ENCODE measurements around the gene EPB41L2.

Gene EPB41L2

DNA sequence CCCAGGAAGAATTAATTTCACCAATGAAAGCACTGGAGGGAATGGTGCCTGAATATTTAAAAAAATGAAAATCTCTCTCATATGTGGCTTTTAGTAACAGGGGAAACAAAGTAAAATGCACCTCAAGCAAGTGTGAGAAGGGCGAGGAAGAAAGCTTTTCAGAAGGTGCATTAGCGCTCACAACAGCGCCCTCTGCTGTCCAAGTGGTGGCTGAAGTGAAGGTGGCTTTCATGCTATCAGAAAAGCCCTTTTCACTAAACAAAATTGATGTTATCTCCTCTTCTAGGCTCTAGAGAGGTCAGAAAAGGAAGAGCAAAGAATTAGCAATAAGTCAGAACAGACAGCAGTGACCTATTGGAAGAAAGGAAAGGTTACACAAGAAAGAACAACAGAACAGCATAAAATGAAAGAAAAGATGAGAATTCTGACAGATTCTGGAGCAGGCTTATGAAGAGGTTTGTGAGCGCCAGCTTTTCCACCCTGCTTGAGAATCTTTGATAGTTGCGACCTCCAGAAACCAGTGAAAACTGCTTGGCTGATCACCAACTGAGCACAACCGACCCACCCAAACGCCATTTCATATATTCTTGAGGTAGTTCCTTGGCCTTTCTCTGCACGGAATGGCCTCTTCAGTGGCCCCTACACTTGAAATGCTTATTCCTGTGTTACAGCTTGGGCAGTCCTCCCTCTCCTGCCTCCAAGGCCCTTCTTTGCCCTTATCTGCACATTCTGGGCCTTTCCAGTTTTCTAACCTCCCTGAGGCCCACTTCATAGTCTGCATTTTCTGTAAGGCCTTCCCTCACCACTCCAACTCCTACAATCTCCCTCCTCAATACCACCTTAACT lies 190.6 kb downstream of the EPB41L2 start:
- H3K27me3 ChIP-seq (ENCODE audit: control insufficient read depth, insufficient read depth, low read length): no peaks in the 10 kb centered on the region
- H3K4me1 ChIP-seq (ENCODE audit: control insufficient read depth, low read depth, low read length): peaks cover 15% of the 10 kb centered on the region
- no peaks in the 10 kb centered on the region for H3K36me3 ChIP-seq (ENCODE audit: control insufficient read depth, low read depth, low read length)
- no peak overlapping the region for H3K27ac ChIP-seq (ENCODE audit: low read length)
- H3K9me3 ChIP-seq (ENCODE audit: control insufficient read depth, low read depth, low read length): no peaks in the 10 kb centered on the region
- no peak overlapping the region for H3K9ac ChIP-seq (ENCODE audit: low read length)
- H3K4me3 ChIP-seq (ENCODE audit: low read length): no peak overlapping the region

- Histone ChIP-seq H3K36me3 (ENCODE audit: control insufficient read depth, low read depth, low read length) (no peaks in the 10 kb centered on the region), H3K4me3 (ENCODE audit: low read length) (no peak overlapping the region), H3K9ac (ENCODE audit: low read length) (no peak overlapping the region), H3K4me1 (ENCODE audit: control insufficient read depth, low read depth, low read length) (peaks cover 15% of the 10 kb centered on the region), H3K27ac (ENCODE audit: low read length) (no peak overlapping the region), H3K27me3 (ENCODE audit: control insufficient read depth, insufficient read depth, low read length) (no peaks in the 10 kb centered on the region), H3K9me3 (ENCODE audit: control insufficient read depth, low read depth, low read length) (no peaks in the 10 kb centered on the region)
Observed at GRCh38 chr6:130870179-130870880, 192.7 kb downstream of the EPB41L2 start.

DNA sequence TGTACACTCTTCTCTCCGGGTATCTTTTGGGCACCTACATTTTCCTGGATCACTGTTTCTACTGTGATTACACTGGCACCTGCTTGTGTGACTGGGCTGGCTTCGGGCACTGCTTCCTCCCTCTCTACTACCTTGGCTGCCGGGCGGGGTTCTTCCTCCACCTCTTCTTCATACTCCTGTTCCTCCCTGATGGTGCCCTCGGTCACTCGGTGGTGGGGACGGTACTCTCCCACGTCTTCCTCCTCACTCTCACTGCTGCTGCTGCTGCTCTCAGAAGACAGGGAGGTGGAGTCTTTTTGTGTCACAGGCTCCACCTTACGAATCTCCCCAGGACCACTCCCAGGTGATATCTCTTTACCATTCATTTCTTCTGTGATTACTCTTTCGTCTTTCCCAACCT lies 193.4 kb downstream of the EPB41L2 start:
- Histone ChIP-seq H3K9me3 (ENCODE audit: control insufficient read depth, low read depth, low read length) (no peaks in the 10 kb centered on the region), H3K36me3 (ENCODE audit: control insufficient read depth, low read depth, low read length) (no peaks in the 10 kb centered on the region), H3K27me3 (ENCODE audit: control insufficient read depth, insufficient read depth, low read length) (no peaks in the 10 kb centered on the region), H3K4me1 (ENCODE audit: control insufficient read depth, low read depth, low read length) (peaks cover 15% of the 10 kb centered on the region), H3K4me3 (ENCODE audit: low read length) (no peak overlapping the region), H3K9ac (ENCODE audit: low read length) (no peak overlapping the region), H3K27ac (ENCODE audit: low read length) (no peak overlapping the region)

DNA sequence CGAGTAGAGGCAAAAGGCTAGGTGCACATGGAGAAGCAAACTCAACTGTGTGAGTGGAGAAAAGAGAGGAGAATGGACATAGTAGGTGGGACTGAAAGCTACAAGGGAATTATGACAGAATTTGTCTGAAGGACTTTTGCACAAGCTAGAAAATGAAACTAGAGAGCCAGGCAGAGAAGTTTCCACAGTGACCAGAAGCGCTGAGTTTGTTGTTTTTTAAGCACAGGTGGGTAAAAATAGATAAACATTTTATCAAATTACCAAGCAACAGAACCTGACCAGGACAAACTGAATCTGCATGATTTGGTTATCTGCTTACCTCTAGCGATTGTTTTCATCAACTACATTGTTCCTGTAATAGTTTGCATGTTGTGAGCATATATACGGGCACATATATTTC lies 197.3 kb downstream of the EPB41L2 start:
- Histone ChIP-seq H3K4me3 (ENCODE audit: low read length) (no peak overlapping the region), H3K36me3 (ENCODE audit: control insufficient read depth, low read depth, low read length) (no peaks in the 10 kb centered on the region), H3K4me1 (ENCODE audit: control insufficient read depth, low read depth, low read length) (peaks cover 12% of the 10 kb centered on the region), H3K27ac (ENCODE audit: low read length) (no peak overlapping the region), H3K9me3 (ENCODE audit: control insufficient read depth, low read depth, low read length) (no peaks in the 10 kb centered on the region), H3K9ac (ENCODE audit: low read length) (no peak overlapping the region), H3K27me3 (ENCODE audit: control insufficient read depth, insufficient read depth, low read length) (no peaks in the 10 kb centered on the region)

DNA sequence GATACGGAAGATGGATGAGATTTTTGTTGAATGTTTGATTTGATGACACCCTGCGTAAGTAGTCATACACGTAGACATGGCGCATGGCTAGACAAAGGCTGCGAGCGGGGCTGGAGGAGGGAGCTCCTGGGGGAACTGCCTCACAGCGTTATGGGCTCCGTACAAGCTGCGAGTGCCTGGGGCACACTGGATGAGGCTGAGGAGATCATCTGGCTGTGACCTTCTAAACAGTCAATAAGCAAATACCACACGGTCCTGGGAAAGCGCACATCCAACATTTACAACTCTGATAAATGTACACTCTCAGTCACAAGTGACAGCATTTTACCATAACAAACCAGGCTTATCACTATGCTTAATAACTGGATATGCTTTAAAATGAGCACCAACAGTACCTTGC lies 198.7 kb downstream of the EPB41L2 start:
- no peaks in the 10 kb centered on the region for H3K9me3 ChIP-seq (ENCODE audit: control insufficient read depth, low read depth, low read length)
- H3K4me1 ChIP-seq (ENCODE audit: control insufficient read depth, low read depth, low read length): peaks cover 12% of the 10 kb centered on the region
- no peak overlapping the region for H3K9ac ChIP-seq (ENCODE audit: low read length)
- no peaks in the 10 kb centered on the region for H3K36me3 ChIP-seq (ENCODE audit: control insufficient read depth, low read depth, low read length)
- no peaks in the 10 kb centered on the region for H3K27me3 ChIP-seq (ENCODE audit: control insufficient read depth, insufficient read depth, low read length)
- H3K4me3 ChIP-seq (ENCODE audit: low read length): no peak overlapping the region
- H3K27ac ChIP-seq (ENCODE audit: low read length): no peak overlapping the region

DNA sequence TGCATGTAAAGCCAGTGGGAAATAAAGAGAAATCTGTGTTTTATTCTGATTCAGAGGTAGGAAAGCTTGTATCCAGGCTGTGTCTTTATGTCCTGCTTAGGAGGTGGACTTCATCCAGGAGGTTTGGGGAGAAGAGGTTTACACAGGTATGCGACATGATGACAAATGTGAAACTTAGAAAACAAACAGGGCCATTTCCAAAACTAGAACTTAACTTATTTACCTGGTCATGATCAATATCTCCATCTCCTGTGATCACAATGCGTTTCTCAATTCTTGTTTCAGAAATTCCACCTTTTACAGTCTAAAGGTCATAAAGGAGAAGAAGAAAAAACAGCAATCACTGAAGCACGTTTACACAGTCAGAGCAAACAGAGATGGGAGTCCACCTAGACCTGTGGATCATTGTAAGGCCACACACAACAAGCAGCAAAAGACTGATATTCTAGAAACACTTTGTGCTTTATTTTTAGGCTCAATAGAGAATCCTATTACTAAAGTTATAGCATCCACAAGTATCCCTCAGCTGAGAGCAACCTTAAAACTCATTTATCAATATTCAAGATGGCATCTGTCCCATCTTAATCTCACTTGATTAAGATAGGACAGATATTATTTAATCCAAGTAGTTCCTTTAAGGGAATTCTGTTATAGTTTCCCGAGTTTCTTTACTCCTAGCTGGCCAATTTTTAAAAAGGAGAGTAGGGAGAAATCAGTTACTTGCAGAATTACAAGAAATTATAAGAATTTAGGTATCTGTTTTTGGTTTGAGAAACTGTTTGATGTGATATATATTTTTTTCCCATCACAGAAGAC lies 199.4 kb downstream of the EPB41L2 start:
- Histone ChIP-seq H3K9me3 (ENCODE audit: control insufficient read depth, low read depth, low read length) (no peaks in the 10 kb centered on the region), H3K36me3 (ENCODE audit: control insufficient read depth, low read depth, low read length) (no peaks in the 10 kb centered on the region), H3K27ac (ENCODE audit: low read length) (no peak overlapping the region), H3K9ac (ENCODE audit: low read length) (no peak overlapping the region), H3K4me3 (ENCODE audit: low read length) (no peak overlapping the region), H3K27me3 (ENCODE audit: control insufficient read depth, insufficient read depth, low read length) (no peaks in the 10 kb centered on the region), H3K4me1 (ENCODE audit: control insufficient read depth, low read depth, low read length) (peaks cover 5% of the 10 kb centered on the region)

- Histone ChIP-seq H3K36me3 (ENCODE audit: control insufficient read depth, low read depth, low read length) (no peaks in the 10 kb centered on the region), H3K27me3 (ENCODE audit: control insufficient read depth, insufficient read depth, low read length) (no peaks in the 10 kb centered on the region), H3K9ac (ENCODE audit: low read length) (no peak overlapping the region), H3K4me3 (ENCODE audit: low read length) (no peak overlapping the region), H3K27ac (ENCODE audit: low read length) (no peak overlapping the region), H3K4me1 (ENCODE audit: control insufficient read depth, low read depth, low read length) (no peaks in the 10 kb centered on the region), H3K9me3 (ENCODE audit: control insufficient read depth, low read depth, low read length) (no peaks in the 10 kb centered on the region)
Observed at GRCh38 chr6:130862370-130862769, 200.7 kb downstream of the EPB41L2 start.

DNA sequence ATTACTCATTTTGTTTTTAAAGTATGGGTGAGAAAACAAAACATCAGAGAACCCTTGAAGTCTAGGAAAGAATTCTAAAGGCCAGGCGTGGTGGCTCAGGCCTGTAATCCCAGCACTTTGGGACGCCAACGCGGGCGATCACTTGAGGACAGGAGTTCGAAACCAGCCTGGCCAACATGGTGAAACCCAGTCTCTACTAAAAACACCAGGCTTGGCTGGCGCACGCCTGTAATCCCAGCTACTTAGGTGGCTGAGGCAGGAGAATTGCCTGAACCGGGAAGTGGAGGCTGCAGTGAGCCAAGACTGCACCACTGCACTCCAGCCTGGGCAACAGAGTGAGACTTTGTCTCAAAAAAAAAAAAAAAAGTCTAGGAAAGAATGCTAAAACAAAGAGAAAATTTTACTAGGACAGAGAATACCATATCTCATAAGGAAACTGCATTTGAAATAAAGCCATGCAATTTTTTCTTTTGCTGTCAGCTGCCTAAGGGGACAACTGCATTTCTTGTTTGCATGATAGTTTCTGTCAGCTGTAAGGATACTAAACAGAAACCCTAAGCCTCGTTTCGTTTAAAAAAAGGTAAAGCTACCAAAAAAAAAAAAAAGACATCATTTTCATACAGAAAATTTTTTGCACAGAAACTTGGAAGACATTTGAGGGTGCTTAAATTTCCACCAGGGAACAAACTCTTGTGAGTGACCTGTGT lies 203.7 kb downstream of the EPB41L2 start:
- H3K4me1 ChIP-seq (ENCODE audit: control insufficient read depth, low read depth, low read length): peaks cover under 1% of the 10 kb centered on the region
- H3K27ac ChIP-seq (ENCODE audit: low read length): no peak overlapping the region
- H3K36me3 ChIP-seq (ENCODE audit: control insufficient read depth, low read depth, low read length): no peaks in the 10 kb centered on the region
- no peak overlapping the region for H3K4me3 ChIP-seq (ENCODE audit: low read length)
- no peaks in the 10 kb centered on the region for H3K9me3 ChIP-seq (ENCODE audit: control insufficient read depth, low read depth, low read length)
- no peak overlapping the region for H3K9ac ChIP-seq (ENCODE audit: low read length)
- no peaks in the 10 kb centered on the region for H3K27me3 ChIP-seq (ENCODE audit: control insufficient read depth, insufficient read depth, low read length)

DNA sequence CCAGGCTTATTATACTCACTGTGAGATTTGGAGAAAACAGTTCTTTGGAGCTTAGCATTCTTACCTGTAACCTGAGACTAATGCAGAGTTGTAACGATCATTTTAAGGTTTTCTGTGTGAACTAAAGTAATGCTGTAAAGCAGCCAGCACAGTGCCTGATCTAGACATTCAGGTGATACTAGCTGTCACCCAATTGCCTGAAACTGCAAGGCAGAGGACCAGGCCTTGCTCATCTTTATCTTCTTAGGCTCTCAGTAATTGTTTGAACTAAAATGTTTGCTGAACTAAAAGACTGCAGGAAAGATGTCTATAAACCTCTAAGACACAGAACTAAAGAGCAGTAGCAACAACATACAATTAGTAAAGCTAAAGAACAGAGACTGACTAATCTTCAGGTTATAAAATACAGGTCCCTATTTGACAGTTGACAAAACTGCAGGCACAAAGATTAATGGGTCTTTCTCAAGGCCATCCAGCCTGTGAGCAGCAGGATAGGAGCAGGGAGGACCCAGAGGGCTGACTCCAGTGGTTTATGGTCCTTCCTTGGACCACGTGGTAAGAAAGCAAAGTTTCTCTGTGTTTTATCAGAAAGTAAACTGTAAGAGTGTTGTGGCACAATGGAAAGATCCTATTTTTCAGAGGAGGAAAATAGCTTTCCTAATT lies 204.4 kb downstream of the EPB41L2 start:
- H3K27me3 ChIP-seq (ENCODE audit: control insufficient read depth, insufficient read depth, low read length): no peaks in the 10 kb centered on the region
- H3K9ac ChIP-seq (ENCODE audit: low read length): no peak overlapping the region
- no peaks in the 10 kb centered on the region for H3K9me3 ChIP-seq (ENCODE audit: control insufficient read depth, low read depth, low read length)

DNA sequence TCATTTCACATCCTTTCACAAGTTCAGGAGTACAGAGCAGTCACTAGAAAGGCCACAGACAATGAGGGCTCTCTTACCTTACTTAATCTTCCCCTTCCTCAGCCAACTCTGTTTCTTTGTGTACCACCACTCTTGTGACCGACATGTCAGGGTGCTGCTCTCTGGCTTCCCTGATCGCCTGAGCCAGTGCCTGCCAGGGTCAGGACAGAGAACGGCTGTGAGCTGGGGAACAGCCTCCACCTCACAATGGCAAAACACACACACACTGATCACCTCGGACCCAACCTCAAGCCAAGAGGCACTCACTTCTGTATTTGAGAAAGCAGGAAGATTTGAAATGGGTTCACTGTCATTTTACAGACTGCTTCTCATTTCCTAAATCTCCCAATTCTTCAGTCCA lies 205.0 kb downstream of the EPB41L2 start:
- Histone ChIP-seq H3K9ac (ENCODE audit: low read length) (no peak overlapping the region), H3K27me3 (ENCODE audit: control insufficient read depth, insufficient read depth, low read length) (no peaks in the 10 kb centered on the region), H3K36me3 (ENCODE audit: control insufficient read depth, low read depth, low read length) (no peaks in the 10 kb centered on the region), H3K4me3 (ENCODE audit: low read length) (no peak overlapping the region), H3K9me3 (ENCODE audit: control insufficient read depth, low read depth, low read length) (no peaks in the 10 kb centered on the region), H3K27ac (ENCODE audit: low read length) (no peak overlapping the region), H3K4me1 (ENCODE audit: control insufficient read depth, low read depth, low read length) (peaks cover 13% of the 10 kb centered on the region)

More for the DNA sequence above, 204.4 kb downstream of the EPB41L2 start:
- Histone ChIP-seq H3K4me1 (ENCODE audit: control insufficient read depth, low read depth, low read length) (peaks cover 7% of the 10 kb centered on the region), H3K4me3 (ENCODE audit: low read length) (no peak overlapping the region), H3K27ac (ENCODE audit: low read length) (no peak overlapping the region), H3K36me3 (ENCODE audit: control insufficient read depth, low read depth, low read length) (no peaks in the 10 kb centered on the region)
